ENCODE data around the gene PBX1.

- TF ChIP-seq CTCF (IDR thresholded peaks at IDR 0.05; ENCODE audit: low read depth, low read length) (no peak), EZH2phosphoT487 (IDR thresholded peaks at IDR 0.05; ENCODE audit: low read depth) (no peak)
Observed at GRCh38 chr1:164625004-164625617, 66.1 kb downstream of the PBX1 start.

Data from OCI-LY3 (cell line).